Urothelium cell line (cell line): ENCODE measurements around the gene CNGB1.
A peak's percentile ranks its signal among the peaks of the same experiment; 100 is the strongest.
"Not testable (repeated sequence)": the region's sequence is repeated elsewhere in the genome, so short reads cannot be mapped to it uniquely, and the experiment has no call there.

Experiments
- DNase-seq: peaks from one replicate; pipeline ENCODE4 v3.0.0; 2011; ENCODE audit warnings: low spot score, mixed read lengths
- FAIRE-seq: peaks from 2 replicates; lab custom pipeline; 2011; peaks lifted over from hg19 to GRCh38; lab: Jason Lieb, UNC

CNGB1 gene

DNA sequence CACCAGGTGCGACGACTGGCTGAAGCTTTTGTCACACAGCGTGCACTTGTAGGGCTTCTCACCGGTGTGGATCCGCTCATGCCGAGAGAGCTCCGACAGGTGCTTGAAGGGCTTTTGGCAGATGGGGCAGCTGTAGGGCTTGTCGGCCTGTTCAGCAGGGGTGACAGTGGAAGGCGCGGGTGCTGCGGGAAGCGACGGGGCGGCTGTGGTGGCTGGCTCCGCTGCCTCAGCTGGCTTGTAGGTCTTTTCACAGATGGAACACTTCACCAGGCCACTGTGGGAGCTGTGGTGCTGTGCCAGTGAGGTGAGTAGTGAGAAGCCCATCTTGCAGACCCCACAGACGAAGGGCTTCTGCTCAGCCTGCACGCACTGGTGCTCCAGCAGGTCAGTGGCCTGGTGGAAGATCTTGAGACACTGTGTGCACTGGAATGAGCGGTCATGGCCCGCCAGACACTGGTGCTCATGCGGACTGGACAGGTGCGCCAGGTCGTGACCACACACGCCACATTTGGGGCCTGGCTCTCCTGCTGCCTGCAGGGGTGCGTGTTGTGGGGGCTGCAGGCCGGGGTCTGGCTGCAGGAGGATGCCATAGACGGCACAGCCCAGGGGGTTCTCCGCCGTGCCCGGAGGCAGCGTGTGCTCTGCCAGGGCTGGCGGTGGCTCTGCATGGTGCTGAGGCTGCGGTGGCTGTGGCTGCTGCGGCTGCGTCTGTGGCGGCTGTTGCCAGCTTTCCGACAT, 26.8 kb upstream of the CNGB1 start:
- DNase-seq (no peak), FAIRE-seq (no peak)

DNA sequence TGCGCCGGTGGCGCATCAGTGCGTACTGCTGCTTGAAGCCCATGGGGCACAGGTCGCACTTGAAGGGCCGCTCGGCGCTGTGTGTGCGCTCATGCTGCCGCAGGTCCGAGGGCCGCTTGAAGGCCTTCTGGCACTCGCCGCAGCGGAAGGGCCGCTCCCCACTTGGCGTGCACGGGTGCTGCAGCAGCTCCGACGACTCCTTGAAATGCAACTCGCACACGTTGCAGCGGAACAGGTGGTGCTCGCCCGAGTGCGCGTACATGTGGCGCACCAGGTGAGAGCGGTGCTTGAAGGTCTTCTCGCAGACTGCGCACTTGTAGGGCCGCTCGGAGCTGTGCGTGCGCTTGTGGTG, 26.2 kb upstream of the CNGB1 start:
- DNase-seq (no peak), FAIRE-seq (no peak)

DNA sequence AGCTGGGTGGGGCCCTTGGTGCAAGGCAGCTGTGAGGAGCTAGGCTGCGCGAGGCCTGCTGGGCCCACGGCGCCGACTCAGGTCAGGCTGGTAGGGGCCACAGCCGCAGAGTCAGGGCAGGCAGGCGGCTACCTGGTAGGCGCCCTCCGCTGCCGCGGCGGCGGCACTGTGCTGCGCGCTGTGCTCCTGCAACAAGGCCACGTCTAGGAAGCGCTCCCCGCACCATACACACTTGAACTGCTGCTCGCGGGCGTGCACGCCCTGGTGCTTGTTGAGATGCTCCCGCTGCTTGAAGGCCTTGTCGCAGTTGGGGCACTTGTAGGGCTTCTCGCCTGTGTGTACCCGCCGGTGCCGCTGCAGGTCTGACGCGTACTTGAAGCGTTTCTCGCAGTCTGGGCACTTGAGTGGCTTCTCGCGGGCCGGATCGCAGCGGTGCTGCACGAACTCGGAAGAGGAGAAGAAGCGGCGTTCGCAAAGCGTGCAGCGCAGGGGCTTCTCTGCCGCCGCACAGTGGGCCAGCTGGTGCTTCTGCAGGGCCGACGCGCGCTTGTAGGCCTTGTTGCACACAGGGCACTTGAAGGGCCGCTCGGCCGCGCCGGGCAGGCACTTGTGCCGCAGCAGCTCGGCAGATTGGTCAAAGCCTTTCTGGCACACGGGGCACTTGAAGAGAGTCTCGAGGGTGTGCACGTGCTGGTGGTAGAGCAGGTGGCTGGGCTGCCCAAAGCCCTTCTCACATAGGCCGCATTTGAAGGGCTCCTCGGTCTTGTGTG, 25.7 kb upstream of the CNGB1 start:
- DNase-seq: no peak
- no peak for FAIRE-seq

DNA sequence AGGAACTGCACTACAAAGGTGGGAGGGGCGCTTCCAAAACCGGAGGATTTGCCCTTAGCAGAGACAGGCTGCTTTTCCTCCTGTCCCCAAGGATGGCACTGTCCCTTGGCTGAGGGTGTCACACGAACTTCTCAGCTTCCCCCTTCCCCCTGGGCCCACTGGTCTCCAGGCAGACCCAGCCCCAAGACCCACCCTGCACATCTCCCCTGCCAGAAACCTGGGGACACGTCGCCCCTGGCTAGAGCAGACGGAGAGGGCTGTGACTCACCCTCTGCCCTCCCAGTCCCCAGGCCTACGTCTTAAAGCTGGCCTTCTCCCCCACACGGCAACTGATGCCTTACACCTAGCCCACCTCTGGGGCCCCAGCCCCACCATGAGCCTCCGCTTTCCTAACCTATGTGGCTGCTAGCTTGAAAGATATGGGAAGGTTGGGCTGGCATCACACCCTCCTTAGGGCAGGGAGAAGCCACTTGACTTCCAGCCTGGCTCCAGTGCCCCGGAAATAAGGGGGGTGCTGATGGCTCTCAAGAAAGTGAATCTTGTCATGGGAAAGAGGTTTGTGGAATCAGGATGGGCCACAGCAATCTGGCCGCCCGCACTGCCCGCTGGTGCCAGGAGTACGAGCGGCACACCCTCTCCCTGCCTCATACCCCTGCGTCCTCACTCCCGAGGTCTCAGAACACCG, 24.9 kb upstream of the CNGB1 start:
- no peak for FAIRE-seq
- no peak for DNase-seq

DNA sequence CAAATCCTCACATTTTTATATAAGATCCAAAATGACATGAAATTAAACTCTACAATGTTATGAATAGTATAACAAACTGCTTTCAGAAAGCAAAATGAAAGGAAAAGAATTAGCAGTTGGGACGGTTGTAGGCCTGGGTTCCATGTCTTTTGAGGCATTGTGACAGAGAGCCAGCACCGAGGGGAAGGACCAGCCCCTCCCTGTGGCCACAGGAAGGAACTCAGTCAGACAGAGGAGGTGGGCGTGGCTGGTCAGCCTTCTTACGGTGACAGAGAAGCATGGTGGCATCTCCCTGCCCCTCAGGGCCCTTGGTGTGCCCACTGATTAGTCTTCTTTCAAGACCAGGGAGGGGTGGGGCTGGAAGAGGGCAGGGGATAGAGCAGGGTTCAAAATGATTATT, 23.9 kb upstream of the CNGB1 start:
- no peak for FAIRE-seq
- peak; percentile 46 for DNase-seq

DNA sequence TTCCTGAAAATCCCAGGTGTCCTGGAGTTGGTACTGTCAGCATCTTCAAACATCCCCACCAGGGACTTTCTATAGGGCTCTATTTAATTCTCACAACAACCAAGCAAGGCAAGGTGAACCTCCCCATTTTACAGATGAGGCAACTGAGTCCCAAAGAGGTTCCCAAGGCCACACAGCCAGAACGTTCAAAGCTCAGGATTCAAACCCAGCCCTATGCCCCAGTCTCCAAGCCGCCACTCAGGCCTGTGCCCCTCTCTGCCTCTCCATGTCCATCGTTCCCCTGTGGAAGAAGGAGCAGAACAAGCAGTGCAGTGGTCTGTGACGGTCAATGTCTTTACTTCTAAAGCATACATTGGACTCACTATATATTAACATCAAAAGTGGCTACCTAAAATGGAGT, 23.4 kb upstream of the CNGB1 start:
- FAIRE-seq (no peak), DNase-seq (no peak)

DNA sequence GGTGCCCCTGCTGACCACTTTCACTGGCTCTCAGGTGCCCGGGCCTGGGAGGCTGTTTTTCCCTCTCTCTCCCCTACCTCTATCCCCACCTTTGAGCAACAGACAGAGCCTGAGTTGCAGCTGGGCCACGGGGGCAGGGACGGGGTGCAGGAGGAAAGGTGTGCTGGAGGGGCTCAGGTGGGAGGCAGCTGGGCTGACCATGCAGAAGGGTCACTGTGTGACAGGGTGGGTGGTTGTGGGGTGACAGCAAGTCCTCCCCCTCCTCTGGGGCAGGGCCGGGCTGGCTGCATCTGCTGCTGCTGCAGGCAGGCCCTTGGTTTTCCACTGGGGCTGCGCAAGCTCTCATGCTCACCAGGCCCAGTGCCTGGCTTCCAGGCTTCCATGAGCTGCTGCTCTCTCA, 23.0 kb upstream of the CNGB1 start:
- FAIRE-seq: no peak
- no peak for DNase-seq

DNA sequence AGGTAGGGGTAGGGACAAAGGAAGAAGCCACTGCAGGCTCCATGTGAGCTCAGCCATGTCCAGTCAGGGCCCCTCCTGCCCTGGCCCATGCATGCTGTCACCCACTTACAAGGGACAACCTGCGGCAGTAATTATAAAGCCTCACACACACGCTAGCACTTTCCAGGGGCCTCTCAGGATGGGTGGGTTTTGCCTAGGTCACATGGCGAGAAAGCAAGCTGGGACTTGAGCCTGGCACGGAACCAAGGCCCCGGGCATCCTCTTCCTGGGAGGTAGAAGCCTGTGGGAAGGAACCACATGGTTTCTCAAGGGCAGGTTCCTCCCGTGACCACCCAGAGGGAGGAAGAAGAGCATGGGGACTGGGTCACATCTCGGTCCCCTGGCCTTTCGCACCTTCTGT, 22.5 kb upstream of the CNGB1 start:
- FAIRE-seq: no peak
- DNase-seq: no peak

DNA sequence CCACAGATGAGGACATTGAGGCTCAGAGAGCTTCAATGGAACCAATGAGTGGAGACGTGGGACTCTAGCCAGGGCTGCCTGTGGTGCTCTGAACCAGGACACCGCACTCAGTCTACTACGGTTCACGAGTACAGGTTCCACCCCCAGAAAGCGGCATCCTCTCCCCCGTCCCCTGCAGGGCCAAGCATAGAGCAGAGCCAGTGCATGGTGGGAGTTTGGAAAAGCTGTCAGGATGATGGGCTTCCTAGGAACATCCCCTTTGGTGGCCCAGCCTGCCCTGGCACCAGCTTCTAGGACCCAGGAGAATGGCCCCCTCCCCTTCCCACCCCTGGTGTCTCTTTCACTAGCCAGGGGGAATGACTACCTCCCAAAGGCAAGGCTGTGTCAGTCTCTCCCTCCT, 21.2 kb upstream of the CNGB1 start:
- no peak for FAIRE-seq

DNA sequence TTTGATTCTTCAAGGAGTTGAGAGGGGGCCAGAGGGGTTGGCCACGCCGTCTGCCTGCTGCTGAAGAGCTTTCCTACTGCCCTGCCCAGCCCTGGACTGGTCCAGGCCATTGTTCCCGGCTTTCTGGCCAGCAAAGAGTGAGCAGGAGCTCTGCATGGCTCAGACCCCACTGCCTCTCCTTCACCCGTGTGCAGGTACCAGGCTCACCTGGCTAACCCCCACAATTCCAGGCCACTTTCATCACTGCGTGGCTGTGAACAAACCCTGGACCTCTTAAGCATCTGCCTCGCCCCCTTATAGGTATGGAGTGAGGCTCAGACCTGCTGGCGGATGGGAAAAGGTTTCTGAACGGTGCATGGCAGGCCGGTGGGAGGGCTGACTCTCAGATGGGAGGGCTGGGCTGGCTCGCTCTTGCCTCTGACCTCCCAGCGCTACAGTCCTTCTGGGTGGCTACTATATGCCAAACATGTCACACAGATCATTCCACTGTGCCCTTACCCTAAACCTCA, 20.7 kb upstream of the CNGB1 start:
- FAIRE-seq: no peak

More for the DNA sequence above, 21.2 kb upstream of the CNGB1 start:
- DNase-seq: no peak

DNA sequence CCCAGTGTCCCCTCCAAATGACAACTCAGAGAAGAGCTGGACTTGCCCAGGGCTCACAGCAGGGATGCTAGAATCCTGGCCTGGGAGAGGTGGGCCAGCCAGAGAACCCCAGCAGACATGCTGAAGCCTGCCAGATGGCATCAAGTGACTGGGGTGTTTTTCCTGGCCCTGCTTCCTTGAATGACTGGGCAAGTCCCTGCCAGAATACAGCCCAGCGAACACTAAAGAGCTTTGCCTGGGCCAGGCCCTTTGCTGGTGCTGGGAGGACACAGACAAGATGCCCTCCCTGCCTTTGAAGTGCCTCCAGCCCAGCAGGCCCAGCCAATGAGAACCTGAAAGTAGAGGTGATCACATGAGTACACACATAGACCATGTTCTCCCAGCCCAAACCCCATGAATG, 18.0 kb upstream of the CNGB1 start:
- FAIRE-seq (no peak), DNase-seq (no peak)

More for the DNA sequence above, 20.7 kb upstream of the CNGB1 start:
- DNase-seq: no peak

DNA sequence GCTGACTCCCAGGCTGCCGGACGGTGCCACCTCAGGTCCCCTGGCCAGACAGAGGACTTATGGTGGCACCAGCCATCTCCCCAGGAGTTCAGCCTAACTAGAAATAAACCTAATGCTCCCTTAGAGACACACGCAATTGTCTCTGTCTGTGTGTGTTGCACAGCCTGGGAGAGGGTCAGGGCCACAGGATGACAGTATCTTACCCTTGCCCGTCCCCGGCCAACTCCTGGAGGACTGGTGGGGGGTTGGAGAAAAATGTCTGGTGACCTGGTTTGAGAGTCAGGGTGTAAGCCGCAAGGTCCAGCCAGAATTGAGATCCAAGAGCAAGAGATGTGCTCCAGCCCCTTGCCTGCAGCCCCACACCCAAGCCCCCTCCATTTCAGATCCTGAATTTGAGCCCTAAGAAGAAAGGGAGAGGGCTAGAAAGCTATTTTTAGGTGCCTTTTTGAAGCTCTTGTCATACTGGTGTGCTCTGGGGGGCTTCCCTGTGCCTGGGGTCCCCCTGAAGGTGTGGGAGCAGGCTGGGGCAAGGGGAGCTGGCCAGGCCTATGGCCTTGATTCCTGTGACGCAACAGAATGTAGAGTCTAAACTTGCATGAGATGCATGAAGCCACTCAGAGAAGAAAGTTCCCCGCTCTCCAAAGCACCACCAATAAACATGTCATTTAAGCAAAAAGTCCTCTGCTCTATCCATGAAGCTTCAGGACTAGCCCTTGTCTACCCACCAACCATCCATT, 16.7 kb upstream of the CNGB1 start:
- FAIRE-seq: no peak

DNA sequence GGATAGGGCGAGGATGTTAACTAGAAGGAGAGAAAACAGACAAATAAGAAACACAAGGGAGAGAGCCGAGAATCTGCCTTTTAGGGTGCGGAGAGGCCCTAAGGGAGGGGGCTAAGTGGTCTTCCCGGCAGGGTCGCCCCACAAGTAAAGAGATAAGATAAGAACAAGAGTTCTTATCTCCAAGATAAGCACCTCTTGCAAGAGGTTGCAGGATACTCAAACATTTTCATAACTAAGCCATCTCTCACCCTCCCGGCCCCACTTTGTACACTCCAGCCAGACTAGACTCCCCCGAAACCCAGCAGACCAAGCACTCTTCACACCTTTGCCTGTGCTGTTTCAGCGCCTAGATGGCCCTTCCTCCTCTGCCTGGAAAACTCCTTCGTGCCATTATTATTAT, 15.3 kb upstream of the CNGB1 start:
- FAIRE-seq: no peak
- DNase-seq: no peak

More for the DNA sequence above, 16.7 kb upstream of the CNGB1 start:
- DNase-seq: no peak

DNA sequence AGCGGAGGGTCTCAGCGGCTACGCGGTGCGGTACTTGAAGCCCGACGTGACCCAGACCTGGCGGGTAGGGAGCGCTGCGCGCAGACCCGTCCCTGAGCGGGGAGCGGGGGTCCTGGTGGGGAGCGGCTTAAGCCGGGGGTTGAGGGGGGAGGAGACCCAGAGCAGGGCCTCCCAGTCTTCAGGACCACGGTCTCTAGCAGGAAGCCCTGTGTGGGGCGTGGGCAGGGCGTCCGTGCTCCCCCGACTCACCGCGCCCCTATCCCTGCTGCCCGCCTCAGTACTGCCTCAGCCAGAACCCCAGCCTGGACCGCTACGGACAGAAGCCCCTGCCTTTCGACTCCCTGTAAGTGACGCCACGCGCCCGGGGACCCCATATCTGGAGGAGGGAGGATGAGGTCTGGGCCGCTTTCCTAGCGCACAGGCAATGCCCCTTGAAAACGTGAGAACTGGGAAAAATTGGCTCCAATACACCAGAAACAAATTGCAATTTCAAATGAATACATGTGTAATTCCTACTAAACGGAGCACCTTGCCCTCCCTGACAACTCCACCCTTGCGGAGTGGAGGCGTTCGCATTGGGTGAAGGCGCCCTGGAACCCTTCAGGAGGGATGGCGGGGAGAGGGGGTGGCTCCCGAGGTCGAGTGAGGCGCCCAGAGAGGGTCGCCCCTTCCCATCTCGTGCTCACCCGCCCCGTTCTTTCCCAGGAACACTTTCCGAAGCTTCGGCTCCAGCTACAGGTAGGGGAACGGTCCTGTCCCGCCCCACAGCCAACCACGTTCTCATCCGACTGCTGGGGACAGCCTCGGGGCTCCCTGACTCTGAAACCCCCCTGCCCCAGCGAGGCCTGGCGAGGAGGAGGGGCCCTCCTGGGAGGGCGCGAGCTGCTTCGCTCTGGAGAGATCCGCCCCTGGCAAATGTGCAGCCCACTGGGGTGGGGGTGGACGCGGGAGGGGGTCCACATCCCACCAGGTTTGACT, 14.6 kb upstream of the CNGB1 start:
- no peak for DNase-seq
- no peak for FAIRE-seq

DNA sequence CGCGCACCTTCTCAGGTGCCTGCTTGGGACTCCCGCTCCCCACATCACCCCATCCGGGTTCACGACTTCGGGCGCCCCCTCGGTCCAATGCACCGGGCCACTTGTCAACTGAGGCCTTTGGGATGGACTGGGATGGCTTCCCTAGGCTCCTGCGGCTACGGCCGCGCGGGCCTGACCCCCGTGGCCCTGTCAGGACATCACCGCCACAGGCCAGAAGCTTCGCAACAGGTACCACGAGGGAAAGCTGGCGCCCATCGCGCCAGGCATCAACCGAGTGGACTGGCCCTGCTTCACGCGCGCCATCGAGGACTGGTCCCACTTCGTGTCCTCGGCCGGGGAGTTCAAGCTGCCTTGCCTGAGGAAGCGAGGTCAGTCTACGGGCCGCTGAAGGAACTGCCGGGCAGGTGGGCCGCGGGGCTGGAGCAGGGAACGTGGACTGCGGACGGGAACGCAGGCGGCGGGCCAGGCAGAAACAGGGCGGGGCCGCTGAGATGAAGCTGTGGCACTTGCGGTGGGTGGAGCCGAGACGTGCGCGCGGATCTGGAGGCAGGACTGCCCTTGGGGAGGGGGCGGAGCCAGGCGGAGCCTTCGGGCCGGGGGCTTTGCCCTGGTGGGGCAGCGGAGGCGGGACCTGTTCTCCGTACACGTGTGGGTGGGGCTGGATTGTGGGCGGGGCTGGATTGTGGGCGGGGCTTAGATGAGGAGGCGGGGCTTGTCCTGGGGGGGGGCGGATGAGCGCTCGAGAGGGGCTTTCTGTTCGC, 13.7 kb upstream of the CNGB1 start:
- DNase-seq (no peak), FAIRE-seq (no peak)

DNA sequence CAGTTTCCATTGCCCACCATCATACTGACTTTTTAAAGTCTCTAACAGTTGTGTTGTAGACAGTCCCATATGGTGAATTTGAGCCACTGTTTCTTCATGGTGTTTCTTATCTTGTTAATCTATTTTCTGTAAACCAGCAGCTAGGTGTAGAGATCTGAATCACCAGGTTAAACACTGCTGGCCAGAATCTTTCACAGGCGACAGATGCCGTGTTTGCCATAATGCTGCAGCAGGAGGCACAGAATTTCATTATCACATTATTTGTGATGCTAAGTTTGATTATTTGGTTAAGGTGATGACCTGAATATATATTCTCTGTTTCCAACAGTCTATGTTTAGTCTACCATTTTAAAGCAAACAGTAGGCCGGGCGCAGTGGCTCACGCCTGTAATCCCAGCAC, 11.5 kb upstream of the CNGB1 start:
- FAIRE-seq (no peak), DNase-seq (no peak)

DNA sequence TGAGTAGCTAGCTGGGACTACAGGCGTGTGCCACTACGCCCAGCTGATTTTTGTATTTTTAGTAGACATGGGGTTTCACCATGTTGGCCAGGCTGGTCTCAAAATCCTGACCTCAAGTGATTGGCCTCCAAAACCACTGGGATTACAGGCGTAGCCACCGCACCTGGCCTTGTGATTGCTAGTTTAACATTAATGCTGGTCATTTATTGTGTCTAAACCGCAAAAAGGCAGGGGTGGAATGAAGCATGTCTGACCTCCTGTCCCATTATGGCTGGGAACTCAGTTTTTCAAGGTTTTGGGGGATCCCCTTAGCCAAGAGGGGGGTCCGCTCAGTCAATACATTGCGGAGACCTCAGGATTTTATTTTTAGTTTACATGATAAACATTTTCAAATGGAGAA, 10.7 kb upstream of the CNGB1 start:
- DNase-seq (no peak), FAIRE-seq (no peak)

DNA sequence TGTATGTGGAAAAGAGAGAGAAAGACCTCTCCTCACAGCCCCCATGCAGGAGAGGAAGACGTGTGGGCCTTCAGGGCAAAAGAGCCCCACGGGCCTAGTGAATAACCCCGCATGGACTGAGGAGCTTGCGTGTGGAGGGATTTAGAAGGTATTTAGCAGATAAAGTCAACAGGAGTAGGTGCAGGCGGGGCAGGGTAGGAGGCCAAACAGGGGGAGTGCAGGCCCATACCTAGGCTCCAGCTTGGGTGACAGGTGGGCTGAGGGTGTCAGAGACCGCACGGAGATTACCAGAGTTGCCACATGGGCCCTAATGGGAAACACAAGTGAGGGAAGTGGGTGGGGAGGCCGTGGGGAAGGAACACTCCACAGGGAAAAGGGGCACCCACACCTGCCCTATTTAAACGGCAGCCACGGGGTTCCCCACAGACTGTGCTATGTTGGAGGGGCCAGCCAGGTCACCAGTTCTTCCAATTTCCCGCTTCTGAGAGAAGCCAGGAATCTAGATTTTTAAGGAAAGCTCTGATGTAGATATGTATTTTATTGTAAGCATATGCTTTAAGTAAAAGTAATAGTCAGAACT, 8.2 kb upstream of the CNGB1 start:
- DNase-seq (no peak), FAIRE-seq (no peak)

DNA sequence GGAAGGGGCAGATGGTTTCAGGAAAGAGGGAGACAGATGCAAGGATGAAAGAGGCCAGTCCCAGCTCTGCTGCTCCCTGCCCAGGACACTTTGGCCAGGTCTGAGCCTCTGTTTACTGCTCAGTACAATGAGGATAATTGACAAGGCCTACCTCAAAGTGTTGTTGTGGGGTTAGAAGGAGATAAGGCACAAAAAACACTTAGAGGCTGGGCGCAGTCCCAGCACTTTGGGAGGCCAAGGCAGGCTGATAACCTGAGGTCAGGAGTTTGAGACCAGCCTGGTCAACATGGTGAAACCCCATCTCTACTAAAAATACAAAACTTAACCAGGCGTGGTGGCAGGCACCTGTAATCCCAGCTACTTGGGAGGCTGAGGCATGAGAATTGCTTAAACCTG, 7.1 kb upstream of the CNGB1 start:
- DNase-seq: not testable (repeated sequence)

More for the DNA sequence above, 7.1 kb upstream of the CNGB1 start:
- FAIRE-seq: not testable (repeated sequence)
